ENCODE results near the gene NELFA.

Gene NELFA

DNA sequence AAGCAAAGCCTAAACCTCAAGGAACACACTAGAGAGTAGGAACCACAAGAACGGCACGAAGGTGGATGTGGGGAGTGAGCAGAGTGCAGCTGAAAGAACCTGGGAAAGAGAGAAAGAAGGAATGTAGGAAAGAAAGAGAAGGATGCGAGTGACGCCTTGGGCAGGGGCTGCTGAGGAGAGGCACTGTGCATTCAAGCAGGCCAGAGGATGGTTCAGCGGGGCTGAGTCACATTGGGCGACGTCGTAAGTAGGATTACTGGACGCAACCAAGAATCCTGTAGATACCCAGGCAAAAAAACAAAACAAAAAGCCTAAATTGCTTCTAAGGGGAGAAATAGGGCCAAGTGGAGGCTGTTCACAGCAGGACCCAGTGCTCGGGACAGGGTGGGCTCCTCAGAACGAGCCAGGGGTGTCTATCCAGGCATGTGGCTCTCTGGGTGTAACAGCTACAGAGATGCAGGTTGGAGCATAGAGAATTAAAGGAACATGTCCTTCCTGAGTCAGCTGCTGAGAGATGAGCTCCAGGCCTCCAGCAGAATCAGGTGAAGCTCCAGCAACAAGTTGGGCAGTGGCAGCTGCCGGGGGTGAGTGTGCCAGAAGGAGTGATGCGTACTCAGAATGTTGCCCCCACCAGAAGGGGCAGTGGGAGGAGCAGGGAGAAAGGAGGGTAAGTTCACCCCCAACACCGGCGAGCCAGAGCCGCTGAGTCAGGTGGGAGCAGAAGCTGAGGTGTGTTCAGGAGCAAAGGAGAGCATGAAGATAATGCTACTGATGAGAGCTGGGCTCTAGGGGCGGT is 38.6 kb downstream of the NELFA start:
- in situ Hi-C loops (cut with MboI; ENCODE audit: low sequenced_read_pairs), result no loop called here

DNA sequence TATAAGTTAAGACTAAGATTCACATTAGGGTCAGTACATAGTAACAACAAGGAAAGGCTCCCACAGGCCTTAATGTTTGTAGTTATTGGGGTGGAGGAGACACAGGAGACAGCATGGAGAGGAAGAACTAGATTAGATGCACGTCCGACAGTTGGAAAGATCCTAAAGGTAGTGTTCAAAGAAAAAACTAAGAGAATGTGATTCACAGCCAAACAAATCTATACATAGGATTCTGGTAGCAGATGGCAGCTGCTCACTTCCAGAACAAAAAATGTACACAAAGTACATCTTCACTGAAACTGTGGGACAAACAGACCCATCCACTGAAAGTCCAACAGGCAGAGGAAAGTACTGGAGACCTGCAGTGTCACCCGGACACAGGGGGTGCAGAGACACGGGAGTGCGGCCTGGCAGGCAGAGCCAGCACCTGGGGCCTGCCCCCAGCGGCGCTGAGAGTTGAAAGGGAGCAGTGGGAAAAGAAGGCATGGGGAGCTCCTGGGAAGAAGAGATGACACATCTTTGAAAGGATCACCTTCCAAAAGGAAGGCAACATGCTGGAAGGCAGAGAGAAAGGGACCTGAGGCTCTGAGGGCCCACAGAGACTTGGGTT is 40.0 kb downstream of the NELFA start:
- in situ Hi-C loops (cut with MboI; ENCODE audit: low sequenced_read_pairs), result no loop called here

DNA sequence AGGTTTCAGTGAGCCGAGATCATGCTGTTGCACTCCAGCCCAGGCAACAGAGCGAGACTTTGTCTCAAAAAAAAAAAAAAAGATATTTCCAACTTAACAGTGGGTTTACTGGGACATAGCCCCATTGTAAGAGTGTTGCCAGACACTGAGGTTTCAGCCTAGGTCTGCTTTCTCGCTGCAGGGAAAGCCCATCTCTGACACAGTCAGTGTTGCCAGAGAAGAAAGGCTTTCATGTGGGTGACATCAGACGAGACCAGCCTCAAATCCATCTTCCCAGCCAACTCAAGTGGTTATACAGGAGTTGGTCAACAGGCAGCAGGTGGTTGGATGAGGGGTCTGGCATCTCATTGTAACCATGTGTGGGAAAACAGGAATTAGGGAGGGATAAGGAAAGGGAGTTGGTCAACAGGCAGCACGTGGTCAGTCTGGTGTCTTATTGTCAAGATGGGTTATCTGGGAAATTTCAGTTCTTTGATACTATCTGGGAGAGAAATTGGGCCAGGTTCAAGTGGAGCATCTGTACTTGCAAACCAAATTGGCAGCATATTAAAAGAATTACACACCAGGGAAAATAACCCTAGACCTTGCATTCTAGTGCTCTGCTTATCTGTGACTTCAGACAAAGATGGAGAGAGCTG is 41.1 kb downstream of the NELFA start:
- in situ Hi-C loops (cut with MboI; ENCODE audit: low sequenced_read_pairs), result no loop called here

DNA sequence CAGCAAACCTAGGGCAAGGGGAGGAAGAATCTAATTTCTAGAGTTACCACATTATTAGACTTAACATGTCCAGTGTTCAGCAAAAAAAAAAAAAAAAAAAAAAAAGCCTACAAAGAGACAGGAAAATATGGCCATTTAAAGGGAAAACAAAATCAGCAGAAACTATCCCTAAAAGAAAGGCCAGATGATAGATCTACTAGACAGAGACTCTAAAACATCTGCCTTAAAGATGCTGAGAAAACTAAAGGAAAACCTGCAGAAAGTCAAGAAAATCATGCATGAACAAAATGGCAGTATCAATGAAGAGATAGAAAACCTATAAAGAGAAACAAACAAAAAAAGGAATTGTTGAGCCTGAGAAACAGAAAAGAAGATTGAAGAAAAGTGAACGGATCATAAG is 43.8 kb downstream of the NELFA start:
- in situ Hi-C loops (cut with MboI; ENCODE audit: low sequenced_read_pairs), result no loop called here

DNA sequence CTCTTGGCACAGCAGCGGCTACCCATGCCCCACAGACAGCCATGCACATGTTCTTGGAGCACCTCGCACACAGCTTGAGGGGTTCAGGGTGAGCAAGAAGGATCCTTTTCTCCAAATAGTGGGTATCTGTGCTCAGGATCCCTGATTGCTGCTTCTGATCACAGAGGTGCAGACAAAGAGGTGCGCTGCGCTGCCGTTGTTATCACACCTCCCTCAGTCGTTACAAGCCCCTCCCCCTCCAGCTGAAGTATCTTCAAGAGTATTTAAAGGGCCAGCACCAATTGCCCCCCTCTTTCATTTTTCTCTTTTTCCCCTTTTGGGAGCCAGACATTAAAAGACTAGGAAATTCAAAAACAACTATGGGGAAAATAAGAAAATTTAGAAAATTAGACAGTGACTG is 44.3 kb downstream of the NELFA start:
- in situ Hi-C loops (cut with MboI; ENCODE audit: low sequenced_read_pairs), result no loop called here

DNA sequence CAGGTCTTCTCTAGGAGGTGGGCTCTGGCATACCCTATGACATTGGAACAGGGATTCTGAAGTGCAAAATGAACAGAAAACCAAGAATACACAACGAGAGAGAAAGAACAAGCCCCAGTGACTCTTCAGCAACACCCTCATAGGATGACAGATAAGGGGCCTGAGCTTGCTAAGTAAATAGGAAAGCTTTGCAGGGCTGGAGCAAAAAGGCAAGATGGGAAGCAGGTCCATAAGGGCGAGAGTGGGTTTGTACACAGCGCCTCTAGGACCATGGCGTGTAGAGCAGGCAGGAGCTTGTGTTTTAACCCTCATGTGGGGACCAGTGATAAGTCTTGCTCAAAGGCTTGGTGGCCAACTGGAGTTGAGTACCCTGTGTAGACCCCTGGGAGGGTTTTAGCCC is 45.8 kb downstream of the NELFA start:
- in situ Hi-C loops (cut with MboI; ENCODE audit: low sequenced_read_pairs), result no loop called here

DNA sequence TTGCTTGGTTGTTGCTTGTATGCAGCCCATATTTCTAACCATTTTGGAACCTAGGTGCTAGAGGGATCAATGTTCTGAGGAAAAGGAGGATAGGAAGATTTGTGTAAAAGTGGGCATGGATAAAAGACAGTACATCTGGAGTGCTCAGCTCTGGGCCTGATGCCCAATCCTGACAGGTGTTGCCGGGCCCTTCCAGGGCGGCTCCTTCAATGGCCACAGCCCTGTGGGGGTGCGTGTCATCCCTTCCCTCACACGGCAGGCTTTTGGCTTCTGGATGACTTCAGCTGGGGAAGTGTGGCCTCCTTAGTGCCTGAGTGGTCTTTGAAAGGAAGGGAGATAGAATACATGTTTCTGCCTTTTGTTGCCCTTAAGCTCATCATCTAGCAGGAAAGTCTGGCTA is 47.2 kb downstream of the NELFA start:
- in situ Hi-C loops (cut with MboI; ENCODE audit: low sequenced_read_pairs), result no loop called here

DNA sequence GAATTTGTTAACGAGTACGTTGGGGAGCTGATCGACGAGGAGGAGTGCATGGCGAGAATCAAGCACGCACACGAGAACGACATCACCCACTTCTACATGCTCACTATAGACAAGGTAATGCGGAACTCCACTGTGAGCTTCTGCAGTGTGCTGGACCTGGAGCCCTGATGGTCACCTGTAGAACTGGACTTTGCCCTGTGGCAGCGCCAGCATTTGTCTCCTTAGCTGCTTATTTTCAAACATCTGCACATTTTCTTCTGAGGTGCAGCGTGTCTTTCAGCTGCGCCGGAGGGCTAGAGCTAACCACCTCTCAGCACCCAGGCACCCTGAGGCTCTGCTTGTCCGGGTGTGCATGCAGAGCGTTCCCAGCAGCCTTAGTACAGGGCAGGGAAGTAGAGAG is 47.7 kb downstream of the NELFA start:
- in situ Hi-C loops (cut with MboI; ENCODE audit: low sequenced_read_pairs), result no loop called here

DNA sequence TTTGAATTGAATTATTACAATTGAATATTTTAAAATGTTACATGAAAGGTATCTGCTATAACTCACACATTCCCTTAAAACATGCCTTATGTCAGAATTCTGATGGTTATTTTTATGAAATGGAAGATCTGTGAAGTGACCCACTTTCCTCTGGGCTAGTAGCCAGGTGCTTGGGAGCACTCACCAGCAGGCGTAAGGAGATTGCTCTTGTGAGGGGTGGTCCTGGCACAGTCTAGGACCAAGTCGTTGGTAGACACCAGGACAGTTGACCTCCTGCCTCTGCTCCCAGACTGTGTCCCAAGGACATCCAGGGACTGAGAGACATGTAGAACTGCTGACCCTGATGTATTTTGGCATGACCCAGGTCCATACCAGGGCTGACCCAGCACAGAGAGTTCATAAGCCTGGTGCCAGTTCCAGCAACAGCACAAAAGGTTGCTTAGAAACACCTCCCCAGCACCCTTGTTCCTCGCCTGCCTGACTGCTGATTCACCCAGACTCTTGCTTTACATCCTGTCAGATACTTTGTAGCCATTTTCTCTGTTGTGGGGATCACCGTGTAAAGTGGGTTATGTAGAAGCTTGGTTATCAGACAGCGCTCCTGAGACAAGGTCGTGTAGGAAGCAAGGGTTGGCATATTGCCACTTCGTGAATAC is 48.5 kb downstream of the NELFA start:
- in situ Hi-C loops (cut with MboI; ENCODE audit: low sequenced_read_pairs), result no loop called here

DNA sequence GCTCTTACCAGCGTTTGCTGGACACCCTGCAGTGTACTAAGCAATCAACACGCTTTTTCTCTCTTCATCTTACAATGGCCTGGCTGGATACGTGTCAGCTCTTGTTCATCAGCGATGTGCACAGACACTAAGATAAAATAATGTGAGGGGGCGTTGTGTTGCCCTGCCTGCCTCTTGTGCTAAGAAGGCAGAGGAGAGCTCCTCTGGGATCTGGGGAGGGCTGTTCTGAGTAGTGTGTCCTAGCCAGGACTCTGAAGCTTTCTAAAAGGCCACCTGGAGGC is 49.7 kb downstream of the NELFA start:
- in situ Hi-C loops (cut with MboI; ENCODE audit: low sequenced_read_pairs), result no loop called here

DNA sequence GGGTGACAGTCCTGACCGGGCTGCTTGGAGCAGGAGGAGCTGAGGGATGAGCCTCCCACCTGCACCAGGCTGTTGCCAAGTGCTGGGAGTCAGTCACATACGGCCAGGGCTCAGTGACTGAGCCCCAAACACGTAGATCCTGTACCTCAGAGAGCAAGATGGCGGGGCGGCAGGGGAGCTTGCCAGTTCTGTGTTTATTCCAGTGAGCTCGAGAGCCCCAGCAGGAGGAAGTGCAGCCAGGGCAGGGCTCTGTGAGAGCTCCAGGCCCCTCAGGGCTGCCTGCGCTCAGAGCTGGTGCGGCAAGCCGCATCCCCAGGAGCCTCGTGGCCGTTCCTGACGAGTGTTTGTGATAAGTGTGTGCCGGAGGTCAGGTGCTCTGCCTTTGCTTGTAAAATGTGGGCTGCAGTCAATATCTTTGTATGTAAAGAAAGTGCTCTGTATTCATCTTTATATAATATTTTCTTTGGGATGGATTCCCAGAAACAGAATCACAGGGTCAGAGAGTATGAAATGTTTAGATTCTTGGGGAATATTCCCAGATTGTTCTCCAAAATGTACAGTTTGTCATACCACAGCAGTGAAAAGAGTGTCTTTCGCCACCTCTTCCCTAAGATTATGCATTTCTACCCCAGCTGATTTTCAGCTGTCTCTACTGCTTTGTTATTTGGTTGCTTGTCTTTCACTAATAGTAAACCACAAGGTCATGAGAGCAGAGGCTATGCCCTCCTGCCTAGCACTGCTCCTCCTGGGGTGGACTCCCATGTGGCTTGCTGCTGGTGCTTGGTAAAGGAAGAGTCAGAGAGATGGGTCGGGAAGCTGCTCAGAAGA is 50.3 kb downstream of the NELFA start:
- in situ Hi-C loops (cut with MboI; ENCODE audit: low sequenced_read_pairs), result no loop called here

DNA sequence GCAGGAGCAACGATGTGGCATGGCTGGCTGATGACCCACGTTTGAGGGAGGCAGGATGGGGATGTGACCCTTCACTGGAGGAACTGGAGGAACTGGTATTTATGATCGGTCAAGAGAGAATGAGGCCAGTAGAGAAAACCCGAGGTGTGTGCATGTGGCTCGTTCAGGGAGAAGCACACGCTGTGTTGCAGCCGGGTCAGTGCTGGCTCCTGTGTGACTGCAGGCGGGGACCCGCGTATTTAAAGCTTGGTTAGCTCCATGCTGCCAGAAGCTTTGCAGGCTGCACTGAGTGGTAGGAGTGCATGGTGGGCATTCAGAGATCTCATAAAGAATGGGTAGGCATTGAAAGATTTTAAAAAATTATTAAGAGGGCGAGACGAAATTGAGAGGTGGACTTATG is 52.1 kb downstream of the NELFA start:
- in situ Hi-C loops (cut with MboI; ENCODE audit: low sequenced_read_pairs), result no loop called here

DNA sequence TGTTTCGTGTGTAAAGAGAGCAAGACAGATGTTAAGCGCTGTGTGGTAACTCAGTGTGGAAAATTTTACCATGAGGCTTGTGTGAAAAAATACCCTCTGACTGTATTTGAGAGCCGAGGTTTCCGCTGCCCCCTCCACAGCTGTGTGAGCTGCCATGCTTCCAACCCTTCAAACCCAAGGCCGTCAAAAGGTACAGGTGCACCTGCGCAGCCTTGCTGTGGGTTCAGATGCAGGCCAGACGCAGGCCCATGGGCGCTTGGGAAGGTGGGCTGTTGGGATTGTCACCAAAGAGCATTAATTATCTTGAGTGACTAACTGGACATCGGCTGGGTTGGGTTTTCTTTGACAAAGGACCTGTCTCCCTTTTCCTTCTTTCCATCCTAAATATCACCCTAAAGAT is 55.4 kb downstream of the NELFA start:
- in situ Hi-C loops (cut with MboI; ENCODE audit: low sequenced_read_pairs), result no loop called here

DNA sequence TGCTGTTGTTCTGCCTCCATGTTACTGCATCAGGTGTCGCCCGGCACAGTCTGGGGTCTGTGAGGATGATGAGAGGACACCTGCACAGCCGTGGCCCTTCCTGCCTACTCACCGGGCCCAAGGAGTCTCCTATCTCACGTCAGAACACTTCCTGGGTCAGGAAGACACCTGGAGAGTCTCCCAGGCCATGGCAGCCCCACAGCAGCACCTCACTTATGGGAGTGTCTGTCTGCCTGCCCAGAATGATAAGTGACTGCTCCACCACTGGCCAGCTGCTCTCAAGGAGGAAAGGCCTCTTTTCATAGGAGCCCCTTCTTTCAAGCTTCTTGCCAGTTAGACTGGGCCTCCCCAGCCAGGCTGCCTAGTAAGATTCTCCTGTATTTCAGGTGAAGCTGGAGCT is 56.1 kb downstream of the NELFA start:
- in situ Hi-C loops (cut with MboI; ENCODE audit: low sequenced_read_pairs), result no loop called here

DNA sequence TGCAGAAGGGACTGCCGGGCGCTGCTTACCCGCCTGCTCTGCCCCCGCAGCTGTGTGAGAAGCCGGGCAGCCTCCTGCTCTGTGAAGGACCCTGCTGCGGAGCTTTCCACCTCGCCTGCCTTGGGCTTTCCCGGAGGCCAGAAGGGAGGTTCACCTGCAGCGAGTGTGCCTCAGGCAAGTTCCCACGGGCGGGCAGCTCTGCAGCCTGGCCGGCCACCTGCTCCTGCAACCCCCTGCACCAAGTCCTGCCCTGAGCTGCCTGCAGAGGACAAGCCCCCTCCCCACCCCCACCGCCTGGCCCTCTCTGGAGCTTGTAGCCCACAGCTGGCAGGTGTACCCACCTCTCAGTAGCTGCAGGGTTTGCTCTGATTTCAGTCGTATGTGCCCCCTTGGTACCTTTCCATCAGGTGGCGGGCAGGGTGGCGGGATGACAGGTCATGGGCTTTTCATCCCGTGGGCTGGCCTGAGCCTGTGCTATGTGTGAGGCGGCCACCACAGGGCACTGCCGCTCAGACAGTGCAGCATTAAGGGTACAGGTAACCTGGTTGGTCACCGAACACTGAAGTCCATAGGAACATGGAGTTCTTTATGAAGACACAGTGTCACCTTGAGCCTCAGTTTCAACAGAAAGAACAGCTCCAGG is 56.6 kb downstream of the NELFA start:
- in situ Hi-C loops (cut with MboI; ENCODE audit: low sequenced_read_pairs), result no loop called here

DNA sequence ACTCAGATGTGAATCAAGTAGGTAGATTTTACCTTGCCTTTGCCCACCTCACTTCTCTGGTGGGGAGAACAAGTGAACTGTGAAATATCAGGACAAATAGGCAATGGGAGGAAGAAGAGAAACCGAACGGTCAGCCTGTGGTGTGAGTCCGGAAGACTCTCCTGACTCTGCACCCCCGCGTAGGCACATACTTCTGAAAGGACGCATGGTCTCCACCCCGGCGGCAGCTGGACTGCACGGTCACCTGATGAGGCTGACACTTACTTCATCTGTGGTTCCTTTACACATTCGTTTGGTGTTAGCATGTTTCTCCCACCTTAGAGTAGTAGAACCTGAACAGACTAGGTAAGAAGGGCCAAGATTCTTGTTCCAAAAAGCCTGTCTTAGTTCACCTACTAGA is 58.4 kb downstream of the NELFA start:
- in situ Hi-C loops (cut with MboI; ENCODE audit: low sequenced_read_pairs), result no loop called here

DNA sequence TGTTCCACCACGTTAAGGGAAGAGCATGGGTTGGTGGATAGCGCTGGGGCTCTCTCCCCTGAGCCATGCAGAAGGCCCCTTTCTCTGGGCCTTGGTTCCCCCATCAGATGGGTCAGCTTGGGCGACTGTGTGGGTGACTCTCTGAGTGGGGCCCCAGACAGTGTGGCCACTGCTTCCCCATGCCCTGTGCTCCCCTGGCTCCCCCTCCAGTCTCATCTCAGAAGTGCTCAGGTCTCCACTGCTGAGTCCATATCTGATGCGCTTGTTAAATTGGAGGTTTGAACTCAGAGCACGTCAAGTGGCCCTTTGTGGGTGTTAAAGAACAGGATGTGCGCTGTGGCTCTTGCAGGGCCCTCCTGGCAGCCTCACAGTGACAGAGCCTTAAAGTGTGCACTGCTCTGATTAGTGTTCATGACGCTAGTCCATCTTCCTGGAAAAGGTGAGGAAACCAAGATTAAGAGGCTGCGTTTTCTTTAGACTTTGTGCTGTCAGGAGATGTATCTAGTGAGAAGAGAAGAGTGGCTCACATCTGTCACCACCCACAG is 59.8 kb downstream of the NELFA start:
- in situ Hi-C loops (cut with MboI; ENCODE audit: low sequenced_read_pairs), result no loop called here

DNA sequence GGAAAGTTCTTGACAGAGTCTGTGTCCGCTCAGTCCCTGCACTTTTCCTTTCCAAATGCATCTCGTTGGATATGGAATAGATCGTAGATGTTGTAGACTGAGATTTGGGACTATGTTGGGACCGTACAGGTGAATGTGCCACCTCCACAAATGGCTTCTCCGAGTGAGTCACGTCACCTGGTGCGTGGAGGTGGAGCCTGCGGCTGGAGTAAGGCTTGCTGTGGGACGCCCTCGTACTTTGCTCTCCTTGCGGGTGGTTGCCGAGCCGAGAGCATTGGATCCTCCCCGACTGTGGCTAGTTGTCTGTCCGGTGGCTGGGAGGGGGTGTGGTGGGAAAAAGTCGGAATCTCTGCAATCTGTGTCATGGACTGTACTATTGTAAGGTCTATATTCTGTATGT is 60.5 kb downstream of the NELFA start:
- in situ Hi-C loops (cut with MboI; ENCODE audit: low sequenced_read_pairs), result no loop called here

DNA sequence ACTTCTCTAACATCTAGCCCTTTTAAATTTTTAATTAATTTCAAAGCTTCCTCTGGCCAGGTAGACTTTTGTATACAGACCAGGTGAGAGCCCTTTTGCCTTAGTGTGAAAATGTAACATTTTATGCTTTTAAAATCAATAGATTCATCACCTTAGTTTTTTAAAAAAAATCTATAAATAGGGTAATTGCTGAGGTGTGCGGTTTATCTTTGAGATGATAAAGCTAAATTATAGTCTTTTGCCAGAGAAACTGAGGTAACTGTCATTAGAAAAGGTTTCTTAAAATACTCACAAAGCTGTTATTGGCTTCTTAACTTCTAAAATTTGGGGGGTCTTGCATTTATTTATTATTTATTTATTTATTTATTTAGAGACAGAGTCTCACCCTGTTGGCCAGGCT is 62.9 kb downstream of the NELFA start:
- in situ Hi-C loops (cut with MboI; ENCODE audit: low sequenced_read_pairs), result no loop called here

DNA sequence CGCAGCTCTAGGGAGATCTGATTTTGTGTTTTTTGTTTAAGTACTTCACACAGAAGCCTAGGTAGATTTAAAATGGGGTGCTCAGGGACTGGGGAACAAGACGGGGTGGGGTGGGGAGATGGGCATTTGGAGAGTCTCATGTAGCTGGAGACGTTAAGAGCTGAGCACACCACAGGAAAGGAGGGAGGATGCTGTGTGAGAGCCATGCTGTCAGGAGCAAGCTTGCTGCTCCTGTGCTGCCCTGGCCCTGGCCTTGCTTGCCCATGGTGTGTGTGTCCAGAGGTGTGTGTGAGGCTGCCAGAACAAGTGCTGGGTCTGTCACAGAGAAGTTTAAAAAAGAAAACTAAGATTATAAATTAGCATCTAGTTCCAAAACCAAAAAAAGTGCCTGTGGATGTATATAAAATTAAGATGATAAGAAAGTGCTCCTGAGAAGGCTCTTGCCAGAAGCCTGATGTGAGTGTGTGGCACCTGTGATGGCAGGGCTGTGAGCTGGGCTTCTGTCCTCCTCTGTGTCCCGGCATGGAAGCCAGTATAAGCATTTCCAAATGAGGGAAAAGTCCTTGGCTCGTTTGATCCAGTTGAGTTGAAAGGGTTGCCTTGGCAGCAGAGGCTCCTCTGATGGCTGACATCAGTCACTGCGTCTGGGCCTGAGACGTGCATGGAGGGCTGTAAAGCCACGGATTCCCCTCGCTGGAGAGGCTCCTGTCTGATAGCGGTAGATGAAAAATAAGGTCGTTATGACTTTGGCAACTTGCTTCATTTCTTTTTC is 63.5 kb downstream of the NELFA start:
- in situ Hi-C loops (cut with MboI; ENCODE audit: low sequenced_read_pairs), result no loop called here

Data from hTERT RPE-1 (cell line).